SK-N-SH (cell line): ENCODE data around the gene CLDN15. TPM values are rescaled to one million over a fixed set of nuclear protein-coding genes. Genes with fewer than 3 reads are reported as not detected.

ENCODE experiments used
- CTCF ChIA-PET: fragments of 300-600, 350-600 bp; formaldehyde crosslinking; extraction: SDS; loops from one replicate; lab custom pipeline; 2021; lab: Yijun Ruan, JAX
- POLR2A ChIA-PET: fragments of 350-600 bp; sonication (Branson Sonifier 250); formaldehyde crosslinking; extraction: SDS; loops from one replicate; lab custom pipeline; 2020; ENCODE audit warnings: antibody characterized with exemption, inconsistent platforms; lab: Yijun Ruan, JAX
- DNase-seq: peaks from one replicate; pipeline ENCODE4 v3.0.0; 2012
- H2AFZ ChIP-seq: fragments of 200-600 bp; sonication (generic); 2 replicates; pipeline ENCODE4 v1.8.1; 2016; ENCODE audit warnings: antibody characterized with exemption, mild to moderate bottlenecking, low read depth
- H3F3A ChIP-seq: fragments of 200-600 bp; sonication (generic); replicated peaks from 2 replicates; pipeline ENCODE3; 2016; ENCODE audit warnings: antibody characterized with exemption, mild to moderate bottlenecking; ENCODE audit not compliant: insufficient read depth
- H3K27ac ChIP-seq, 2 experiments: fragments of 200-500 bp in 1 of 2; fragments of 200-600 bp in 1 of 2; sonication (Bioruptor generic) in 1 of 2; sonication (generic), shearing (Covaris generic) in 1 of 2; 2 replicates each; pipeline versions ENCODE4 v1.5.1 to v1.6.1; 2014 to 2016; ENCODE audit warnings: low read depth in 2 of 2, inconsistent platforms in 1 of 2, low read length in 1 of 2, mild to moderate bottlenecking in 1 of 2, mixed read lengths in 1 of 2
- H3K27me3 ChIP-seq: fragments of 200-600 bp; sonication (generic), shearing (Covaris generic); 2 replicates; pipeline ENCODE4 v1.6.1; 2016; ENCODE audit warnings: mixed run types; ENCODE audit not compliant: insufficient read depth
- H3K36me3 ChIP-seq, 2 experiments: fragments of 200-500 bp in 1 of 2; fragments of 200-600 bp in 1 of 2; sonication (Bioruptor generic) in 1 of 2; sonication (generic) in 1 of 2; replicated peaks in 1 of 2; 2 replicates each; pipeline versions ENCODE3 to v1.5.1; 2014 to 2016; ENCODE audit warnings: low read length in 1 of 2, mild to moderate bottlenecking in 1 of 2; ENCODE audit not compliant: insufficient read depth in 2 of 2, control insufficient read depth in 1 of 2
- H3K4me1 ChIP-seq, 2 experiments: fragments of 200-500 bp in 1 of 2; fragments of 200-600 bp in 1 of 2; sonication (Bioruptor generic) in 1 of 2; sonication (generic), shearing (Covaris generic) in 1 of 2; 2 replicates each; pipeline versions ENCODE4 v1.5.1 to v1.6.1; 2014 to 2016; ENCODE audit warnings: low read depth in 1 of 2, low read length in 1 of 2, mixed run types in 1 of 2; ENCODE audit not compliant: insufficient read depth in 2 of 2, control insufficient read depth in 1 of 2
- H3K4me2 ChIP-seq: fragments of 200-600 bp; sonication (generic), shearing (Covaris generic); 2 replicates; pipeline ENCODE4 v1.6.1; 2017; ENCODE audit warnings: mixed run types
- H3K4me3 ChIP-seq, 2 experiments: fragments of 200-500 bp in 1 of 2; fragments of 200-600 bp in 1 of 2; sonication (Bioruptor generic) in 1 of 2; sonication (generic), shearing (Covaris generic) in 1 of 2; 2 replicates each; pipeline versions ENCODE4 v1.5.1 to v1.8.1; 2014 to 2016; ENCODE audit warnings: low read depth in 2 of 2, inconsistent platforms in 1 of 2, low read length in 1 of 2, mild to moderate bottlenecking in 1 of 2, mixed read lengths in 1 of 2, moderate library complexity in 1 of 2
- H3K79me2 ChIP-seq: fragments of 200-600 bp; sonication (generic); 2 replicates; pipeline ENCODE4 v1.8.1; 2017; ENCODE audit warnings: mild to moderate bottlenecking; ENCODE audit not compliant: insufficient read depth
- H3K9ac ChIP-seq: fragments of 200-600 bp; sonication (generic); 2 replicates; pipeline ENCODE4 v1.6.1; 2017; ENCODE audit warnings: mixed run types
- H3K9me2 ChIP-seq: fragments of 200-600 bp; sonication (generic); 2 replicates; pipeline ENCODE4 v1.6.1; 2017; ENCODE audit warnings: mixed run types
- H3K9me3 ChIP-seq: fragments of 200-600 bp; sonication (generic); 2 replicates; pipeline ENCODE4 v1.6.1; 2017; ENCODE audit warnings: mixed run types, mild to moderate bottlenecking, moderate library complexity
- H4K20me1 ChIP-seq: fragments of 200-600 bp; sonication (generic); 2 replicates; pipeline ENCODE4 v1.6.1; 2017; ENCODE audit warnings: mild to moderate bottlenecking, mixed run types; ENCODE audit not compliant: insufficient read depth
- ELF1 ChIP-seq: IDR thresholded peaks from 2 replicates; pipeline ENCODE4 v1.4.0; 2012
- FOSL2 ChIP-seq: IDR thresholded peaks from 2 replicates; pipeline ENCODE4 v1.4.0; 2012; ENCODE audit warnings: low read depth, mild to moderate bottlenecking, moderate library complexity, borderline replicate concordance
- FOXM1 ChIP-seq: IDR thresholded peaks from 2 replicates; pipeline ENCODE4 v1.4.0; 2012; ENCODE audit warnings: low read depth, mild to moderate bottlenecking
- JUND ChIP-seq: IDR thresholded peaks from 2 replicates; pipeline ENCODE4 v1.4.0; 2012
- MAX ChIP-seq: IDR thresholded peaks from 2 replicates; pipeline ENCODE4 v1.4.0; 2012; ENCODE audit warnings: low read depth
- MEF2A ChIP-seq: IDR thresholded peaks from 2 replicates; pipeline ENCODE4 v1.4.0; 2012; ENCODE audit warnings: low read depth, borderline replicate concordance
- MXI1 ChIP-seq: IDR thresholded peaks from 2 replicates; pipeline ENCODE4 v1.6.1; 2012; ENCODE audit warnings: mild to moderate bottlenecking, low read depth, low read length, improper control_type of control experiment
- POLR2AphosphoS5 ChIP-seq: IDR thresholded peaks from 2 replicates; pipeline ENCODE4 v1.6.1; 2012; ENCODE audit warnings: low read depth, low read length
- REST ChIP-seq: IDR thresholded peaks from 2 replicates; pipeline ENCODE4 v1.6.1; 2012; ENCODE audit warnings: mild to moderate bottlenecking, low read depth, low read length, moderate library complexity
- RXRA ChIP-seq: IDR thresholded peaks from 2 replicates; pipeline ENCODE4 v1.4.0; 2012; ENCODE audit warnings: low read depth, mild to moderate bottlenecking, borderline replicate concordance
- SIN3A ChIP-seq: IDR thresholded peaks from 2 replicates; pipeline ENCODE4 v1.6.1; 2012; ENCODE audit warnings: low read depth, mild to moderate bottlenecking, low read length, moderate library complexity, borderline replicate concordance
- SMC3 ChIP-seq: IDR thresholded peaks from 2 replicates; pipeline ENCODE4 v1.6.1; 2012; ENCODE audit warnings: low read depth, low read length, improper control_type of control experiment
- TAF1 ChIP-seq: IDR thresholded peaks from 2 replicates; pipeline ENCODE4 v1.6.1; 2012; ENCODE audit warnings: low read depth, mild to moderate bottlenecking, low read length, moderate library complexity, borderline replicate concordance
- TEAD4 ChIP-seq: IDR thresholded peaks from 2 replicates; pipeline ENCODE4 v1.4.0; 2012; ENCODE audit warnings: mild to moderate bottlenecking, borderline replicate concordance; ENCODE audit not compliant: insufficient read depth
- USF1 ChIP-seq: IDR thresholded peaks from 2 replicates; pipeline ENCODE4 v1.4.0; 2012; ENCODE audit warnings: low read depth, borderline replicate concordance
- ZBTB33 ChIP-seq: IDR thresholded peaks from 2 replicates; pipeline ENCODE4 v1.4.0; 2012; ENCODE audit warnings: low read depth, borderline replicate concordance
- WGBS: methylation state at CpG from one replicate; pipeline ENCODE4 v1.1.6; 2017; ENCODE audit warnings: low lambda C conversion rate; 5-methylcytosine and 5-hydroxymethylcytosine counted together
- polyA plus RNA-seq, 3 experiments: library from polyadenylated mRNA; depleted of rRNA; stranded (reverse); fragments of >200 nt; gene quantifications; 2 replicates each; pipeline ENCODE4 v1.2.3, GENCODE V29; 2012

The CLDN15 gene
- polyA plus RNA-seq, 1 of the 3 experiments (the other 2 are of a cell fraction): 24.0 TPM

- CTCF ChIA-PET: interaction anchor here (1.5 to 7.2 kb wide), 5 partner anchors 9 to 47 kb away, joined by 3 to 51 read pairs (median 3); no protein-coding TSS in a partner anchor
- no peaks in the 10 kb centered on the region for H3K9me3 ChIP-seq
Measured at GRCh38 chr7:101186194-101186593, 51.4 kb downstream of the CLDN15 start.

GRCh38 chr7:101185258-101185839 lies 52.3 kb downstream of the CLDN15 start:
- no peaks in the 10 kb centered on the region for H3K36me3 ChIP-seq
- no peak overlapping the region for H3K4me3 ChIP-seq
- WGBS: 51% methylated on average over 5 of the region's 5 CpGs
- H3K9ac ChIP-seq: no peak overlapping the region
- no peak for DNase-seq
- H3K9me2 ChIP-seq: no peaks in the 10 kb centered on the region
- no peaks in the 10 kb centered on the region for H3K9me3 ChIP-seq
- peak overlapping the region in 1 of 2 experiments; percentile 37; a peak in 2 of 4 replicates for H3K27ac ChIP-seq
- no peak overlapping the region for H2AFZ ChIP-seq
- peaks cover 6% of the 10 kb centered on the region; the same call in 1 of the 2 replicates for H3K27me3 ChIP-seq
- peaks cover 0 to 8% of the 10 kb centered on the region in 2 experiments; a peak in 1 of 4 replicates for H3K4me1 ChIP-seq
- ChIA-PET POLR2A (interaction anchor here (0.6 kb wide), 1 partner anchor 727 kb away, joined by 4 read pairs; no protein-coding TSS in a partner anchor), CTCF (interaction anchor here (0.7 to 7.2 kb wide), 9 partner anchors 9 to 132 kb away, joined by 3 to 51 read pairs (median 4); partner anchors contain the start of genes AP1S1 and VGF)
- H3F3A ChIP-seq: peaks cover 16% of the 10 kb centered on the region
- TF ChIP-seq REST (no peak), USF1 (no peak), MXI1 (no peak), FOSL2 (peak; percentile 79), MEF2A (no peak), ZBTB33 (no peak), JUND (no peak; the same call in 1 of the 2 replicates), SMC3 (no peak), SIN3A (no peak), MAX (peak; percentile 66), RXRA (no peak), POLR2AphosphoS5 (0 out of 2 replicates have a peak, but pooled peaks have one; percentile 20), TAF1 (no peak), ELF1 (no peak)
- no peak overlapping the region; the same call in 1 of the 2 replicates for H3K4me2 ChIP-seq
- H3K79me2 ChIP-seq: no peaks in the 10 kb centered on the region
- no peaks in the 10 kb centered on the region for H4K20me1 ChIP-seq

More at GRCh38 chr7:101186194-101186593, 51.4 kb downstream of the CLDN15 start:
- WGBS: 71% methylated on average over 6 of the region's 6 CpGs
- peaks cover 16% of the 10 kb centered on the region for H3F3A ChIP-seq
- no peak overlapping the region for H3K4me3 ChIP-seq
- no peak overlapping the region for H3K27ac ChIP-seq
- no peak overlapping the region for H3K4me2 ChIP-seq
- H3K27me3 ChIP-seq: no peaks in the 10 kb centered on the region
- no peak overlapping the region for H2AFZ ChIP-seq
- no peak overlapping the region for H3K9ac ChIP-seq
- TF ChIP-seq TEAD4 (no peak), FOSL2 (no peak), FOXM1 (no peak)
- peaks cover 0 to 3% of the 10 kb centered on the region in 2 experiments; a peak in 1 of 4 replicates for H3K4me1 ChIP-seq
- no peaks in the 10 kb centered on the region for H3K9me2 ChIP-seq
- POLR2A ChIA-PET: no interaction called here
- no peak for DNase-seq
- H4K20me1 ChIP-seq: no peaks in the 10 kb centered on the region
- H3K36me3 ChIP-seq: no peaks in the 10 kb centered on the region
- H3K79me2 ChIP-seq: no peaks in the 10 kb centered on the region
